ENCODE measurements around the gene DNMBP.

DNA sequence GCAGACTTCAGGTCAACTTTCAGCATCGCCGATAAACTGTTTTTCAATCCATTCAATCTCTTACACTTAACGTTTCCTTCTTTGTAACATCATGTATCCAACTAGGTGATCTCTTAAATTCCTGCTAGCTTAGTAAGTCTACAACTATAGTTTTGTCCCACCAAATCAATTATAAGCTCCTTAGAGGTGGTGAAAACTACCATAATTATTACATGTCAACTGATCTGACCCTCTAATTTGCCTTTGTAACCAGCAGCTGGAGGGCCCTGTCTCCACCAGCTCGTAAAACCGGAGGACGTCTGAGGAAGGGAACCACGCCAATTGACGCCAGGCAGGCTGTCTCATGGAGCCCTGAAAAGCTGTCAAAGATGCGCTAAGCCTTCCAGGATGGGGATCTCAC lies 113.9 kb downstream of the DNMBP start:
- TF ChIP-seq ETV6 (CRISPR knock-in tag; IDR thresholded peaks at IDR 0.05) (no peak), IRF2 (CRISPR knock-in tag; IDR thresholded peaks at IDR 0.05; ENCODE audit: borderline replicate concordance, low read depth) (no peak), FOXJ3 (CRISPR knock-in tag; IDR thresholded peaks at IDR 0.05; ENCODE audit: borderline replicate concordance) (no peak), CREB1 (CRISPR knock-in tag; IDR thresholded peaks at IDR 0.05) (no peak), JUN (CRISPR knock-in tag; IDR thresholded peaks at IDR 0.05) (no peak)
- TF ChIP-seq, protein P1, sequence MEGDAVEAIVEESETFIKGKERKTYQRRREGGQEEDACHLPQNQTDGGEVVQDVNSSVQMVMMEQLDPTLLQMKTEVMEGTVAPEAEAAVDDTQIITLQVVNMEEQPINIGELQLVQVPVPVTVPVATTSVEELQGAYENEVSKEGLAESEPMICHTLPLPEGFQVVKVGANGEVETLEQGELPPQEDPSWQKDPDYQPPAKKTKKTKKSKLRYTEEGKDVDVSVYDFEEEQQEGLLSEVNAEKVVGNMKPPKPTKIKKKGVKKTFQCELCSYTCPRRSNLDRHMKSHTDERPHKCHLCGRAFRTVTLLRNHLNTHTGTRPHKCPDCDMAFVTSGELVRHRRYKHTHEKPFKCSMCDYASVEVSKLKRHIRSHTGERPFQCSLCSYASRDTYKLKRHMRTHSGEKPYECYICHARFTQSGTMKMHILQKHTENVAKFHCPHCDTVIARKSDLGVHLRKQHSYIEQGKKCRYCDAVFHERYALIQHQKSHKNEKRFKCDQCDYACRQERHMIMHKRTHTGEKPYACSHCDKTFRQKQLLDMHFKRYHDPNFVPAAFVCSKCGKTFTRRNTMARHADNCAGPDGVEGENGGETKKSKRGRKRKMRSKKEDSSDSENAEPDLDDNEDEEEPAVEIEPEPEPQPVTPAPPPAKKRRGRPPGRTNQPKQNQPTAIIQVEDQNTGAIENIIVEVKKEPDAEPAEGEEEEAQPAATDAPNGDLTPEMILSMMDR (IDR thresholded peaks at IDR 0.05), result no peak
- TF ChIP-seq, protein P2, sequence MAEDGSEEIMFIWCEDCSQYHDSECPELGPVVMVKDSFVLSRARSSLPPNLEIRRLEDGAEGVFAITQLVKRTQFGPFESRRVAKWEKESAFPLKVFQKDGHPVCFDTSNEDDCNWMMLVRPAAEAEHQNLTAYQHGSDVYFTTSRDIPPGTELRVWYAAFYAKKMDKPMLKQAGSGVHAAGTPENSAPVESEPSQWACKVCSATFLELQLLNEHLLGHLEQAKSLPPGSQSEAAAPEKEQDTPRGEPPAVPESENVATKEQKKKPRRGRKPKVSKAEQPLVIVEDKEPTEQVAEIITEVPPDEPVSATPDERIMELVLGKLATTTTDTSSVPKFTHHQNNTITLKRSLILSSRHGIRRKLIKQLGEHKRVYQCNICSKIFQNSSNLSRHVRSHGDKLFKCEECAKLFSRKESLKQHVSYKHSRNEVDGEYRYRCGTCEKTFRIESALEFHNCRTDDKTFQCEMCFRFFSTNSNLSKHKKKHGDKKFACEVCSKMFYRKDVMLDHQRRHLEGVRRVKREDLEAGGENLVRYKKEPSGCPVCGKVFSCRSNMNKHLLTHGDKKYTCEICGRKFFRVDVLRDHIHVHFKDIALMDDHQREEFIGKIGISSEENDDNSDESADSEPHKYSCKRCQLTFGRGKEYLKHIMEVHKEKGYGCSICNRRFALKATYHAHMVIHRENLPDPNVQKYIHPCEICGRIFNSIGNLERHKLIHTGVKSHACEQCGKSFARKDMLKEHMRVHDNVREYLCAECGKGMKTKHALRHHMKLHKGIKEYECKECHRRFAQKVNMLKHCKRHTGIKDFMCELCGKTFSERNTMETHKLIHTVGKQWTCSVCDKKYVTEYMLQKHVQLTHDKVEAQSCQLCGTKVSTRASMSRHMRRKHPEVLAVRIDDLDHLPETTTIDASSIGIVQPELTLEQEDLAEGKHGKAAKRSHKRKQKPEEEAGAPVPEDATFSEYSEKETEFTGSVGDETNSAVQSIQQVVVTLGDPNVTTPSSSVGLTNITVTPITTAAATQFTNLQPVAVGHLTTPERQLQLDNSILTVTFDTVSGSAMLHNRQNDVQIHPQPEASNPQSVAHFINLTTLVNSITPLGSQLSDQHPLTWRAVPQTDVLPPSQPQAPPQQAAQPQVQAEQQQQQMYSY (CRISPR knock-in tag; IDR thresholded peaks at IDR 0.05), result no peak
- TF ChIP-seq, protein P3, sequence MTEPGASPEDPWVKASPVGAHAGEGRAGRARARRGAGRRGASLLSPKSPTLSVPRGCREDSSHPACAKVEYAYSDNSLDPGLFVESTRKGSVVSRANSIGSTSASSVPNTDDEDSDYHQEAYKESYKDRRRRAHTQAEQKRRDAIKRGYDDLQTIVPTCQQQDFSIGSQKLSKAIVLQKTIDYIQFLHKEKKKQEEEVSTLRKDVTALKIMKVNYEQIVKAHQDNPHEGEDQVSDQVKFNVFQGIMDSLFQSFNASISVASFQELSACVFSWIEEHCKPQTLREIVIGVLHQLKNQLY (CRISPR knock-in tag; IDR thresholded peaks at IDR 0.05), result no peak
